HTR-8/SVneo (cell line): ENCODE data around the gene EIF2B4.
"Not testable (repeated sequence)": the region's sequence is repeated elsewhere in the genome, so short reads cannot be mapped to it uniquely, and the experiment has no call there.

Source experiments
- DNase-seq: peaks from one replicate; pipeline ENCODE4 v3.0.0; 2011; ENCODE audit warnings: low spot score, mixed read lengths; ENCODE audit not compliant: insufficient read length
- FAIRE-seq: peaks from 2 replicates; lab custom pipeline; 2011; peaks lifted over from hg19 to GRCh38; lab: Jason Lieb, UNC

The EIF2B4 gene

GRCh38 chr2:27351802-27352598 is 18.1 kb downstream of the EIF2B4 start:
- FAIRE-seq (no peak), DNase-seq (no peak)

- DNase-seq: no peak
- FAIRE-seq: no peak
Observed at GRCh38 chr2:27350106-27350693, 19.9 kb downstream of the EIF2B4 start.

GRCh38 chr2:27347641-27348040 is 22.5 kb downstream of the EIF2B4 start:
- FAIRE-seq: no peak
- DNase-seq: no peak

GRCh38 chr2:27336173-27336572 is 34.0 kb downstream of the EIF2B4 start:
- FAIRE-seq (no peak), DNase-seq (no peak)

GRCh38 chr2:27335311-27335710 is 34.8 kb downstream of the EIF2B4 start:
- no peak for FAIRE-seq

GRCh38 chr2:27324720-27325119 is 45.4 kb downstream of the EIF2B4 start:
- DNase-seq: no peak
- FAIRE-seq: no peak

More at GRCh38 chr2:27335311-27335710, 34.8 kb downstream of the EIF2B4 start:
- DNase-seq: no peak

GRCh38 chr2:27323596-27324285 is 46.4 kb downstream of the EIF2B4 start:
- no peak for DNase-seq

GRCh38 chr2:27322766-27323595 is 47.2 kb downstream of the EIF2B4 start, which contains the start of gene MPV17:
Gene MPV17 (minus strand): TSS chr2:27323097. CDS start chr2:27322517, 580 bp downstream.
- FAIRE-seq: peak; percentile 72
- peak; percentile 97 for DNase-seq

More at GRCh38 chr2:27323596-27324285, 46.4 kb downstream of the EIF2B4 start:
- FAIRE-seq: no peak

- FAIRE-seq (no peak), DNase-seq (no peak)
Observed at GRCh38 chr2:27322301-27322765, 47.8 kb downstream of the EIF2B4 start.

GRCh38 chr2:27320958-27321543 is 49.1 kb downstream of the EIF2B4 start:
- FAIRE-seq (peak; percentile 91), DNase-seq (peak; percentile 98)

- not testable (repeated sequence) for DNase-seq, FAIRE-seq
Observed at GRCh38 chr2:27319839-27320238, 50.3 kb downstream of the EIF2B4 start.

GRCh38 chr2:27316655-27317412 is 53.3 kb downstream of the EIF2B4 start:
- DNase-seq: no peak
- FAIRE-seq: no peak

- FAIRE-seq (no peak), DNase-seq (no peak)
Observed at GRCh38 chr2:27315122-27315521, 55.0 kb downstream of the EIF2B4 start.

- DNase-seq (no peak), FAIRE-seq (no peak)
Observed at GRCh38 chr2:27314709-27315108, 55.4 kb downstream of the EIF2B4 start.
